HG03469 (cell line): Measurements from ENCODE around the gene ARHGEF28.

ENCODE experiments used
- ATAC-seq: cut with Tn5 transposase; IDR thresholded peaks from one replicate; pipeline ENCODE4 v1.9.1; 2021; ENCODE audit warnings: mild to moderate bottlenecking, moderate library complexity, moderate number of reproducible peaks; ENCODE audit not compliant: unreplicated experiment

ARHGEF28 gene

GRCh38 chr5:73692166-73692640 lies 66.2 kb downstream of the ARHGEF28 start:
- ATAC-seq = no peak

- no peak for ATAC-seq
Measured at GRCh38 chr5:73692981-73693380, 67.0 kb downstream of the ARHGEF28 start.

- ATAC-seq = no peak
Measured at GRCh38 chr5:73693573-73694061, 67.6 kb downstream of the ARHGEF28 start.

- ATAC-seq = peak; percentile 45
Measured at GRCh38 chr5:73694089-73694488, 68.1 kb downstream of the ARHGEF28 start.

- ATAC-seq = no peak
Measured at GRCh38 chr5:73698011-73698410, 72.0 kb downstream of the ARHGEF28 start.

- no peak for ATAC-seq
Measured at GRCh38 chr5:73701566-73701965, 75.6 kb downstream of the ARHGEF28 start.

- ATAC-seq = no peak
Measured at GRCh38 chr5:73702534-73702933, 76.5 kb downstream of the ARHGEF28 start.

GRCh38 chr5:73702951-73703350 lies 77.0 kb downstream of the ARHGEF28 start:
- ATAC-seq = no peak

- ATAC-seq = no peak
Measured at GRCh38 chr5:73705364-73705763, 79.4 kb downstream of the ARHGEF28 start.

GRCh38 chr5:73706963-73707362 lies 81.0 kb downstream of the ARHGEF28 start:
- no peak for ATAC-seq

- no peak for ATAC-seq
Measured at GRCh38 chr5:73709536-73710129, 83.6 kb downstream of the ARHGEF28 start.

- no peak for ATAC-seq
Measured at GRCh38 chr5:73716284-73716808, 90.3 kb downstream of the ARHGEF28 start.

- no peak for ATAC-seq
Measured at GRCh38 chr5:73718762-73719161, 92.8 kb downstream of the ARHGEF28 start.

- ATAC-seq = no peak
Measured at GRCh38 chr5:73719632-73720031, 93.6 kb downstream of the ARHGEF28 start.

GRCh38 chr5:73722231-73722630 lies 96.2 kb downstream of the ARHGEF28 start:
- no peak for ATAC-seq

- no peak for ATAC-seq
Measured at GRCh38 chr5:73726071-73726470, 100.1 kb downstream of the ARHGEF28 start.

GRCh38 chr5:73726606-73727231 lies 100.7 kb downstream of the ARHGEF28 start:
- no peak for ATAC-seq

GRCh38 chr5:73727470-73727869 lies 101.5 kb downstream of the ARHGEF28 start:
- no peak for ATAC-seq

GRCh38 chr5:73728493-73729273 lies 102.7 kb downstream of the ARHGEF28 start:
- ATAC-seq = no peak

GRCh38 chr5:73729329-73729728 lies 103.3 kb downstream of the ARHGEF28 start:
- ATAC-seq = no peak

- ATAC-seq = no peak
Measured at GRCh38 chr5:73732045-73732444, 106.0 kb downstream of the ARHGEF28 start.
